GM18858 (cell line): Measurements from ENCODE around the gene UBE2O.
A peak's percentile ranks its signal among the peaks of the same experiment; 100 is the strongest.

Experiments used
- ATAC-seq: cut with Tn5 transposase; IDR thresholded peaks from one replicate; pipeline ENCODE4 v1.9.1; 2021; ENCODE audit not compliant: unreplicated experiment

The UBE2O gene

GRCh38 chr17:76487451-76488192 is 34.7 kb upstream of the UBE2O start:
- ATAC-seq: no peak

- ATAC-seq: no peak
Measured at GRCh38 chr17:76485569-76485968, 32.6 kb upstream of the UBE2O start.

- no peak for ATAC-seq
Measured at GRCh38 chr17:76484228-76484725, 31.3 kb upstream of the UBE2O start.

DNA sequence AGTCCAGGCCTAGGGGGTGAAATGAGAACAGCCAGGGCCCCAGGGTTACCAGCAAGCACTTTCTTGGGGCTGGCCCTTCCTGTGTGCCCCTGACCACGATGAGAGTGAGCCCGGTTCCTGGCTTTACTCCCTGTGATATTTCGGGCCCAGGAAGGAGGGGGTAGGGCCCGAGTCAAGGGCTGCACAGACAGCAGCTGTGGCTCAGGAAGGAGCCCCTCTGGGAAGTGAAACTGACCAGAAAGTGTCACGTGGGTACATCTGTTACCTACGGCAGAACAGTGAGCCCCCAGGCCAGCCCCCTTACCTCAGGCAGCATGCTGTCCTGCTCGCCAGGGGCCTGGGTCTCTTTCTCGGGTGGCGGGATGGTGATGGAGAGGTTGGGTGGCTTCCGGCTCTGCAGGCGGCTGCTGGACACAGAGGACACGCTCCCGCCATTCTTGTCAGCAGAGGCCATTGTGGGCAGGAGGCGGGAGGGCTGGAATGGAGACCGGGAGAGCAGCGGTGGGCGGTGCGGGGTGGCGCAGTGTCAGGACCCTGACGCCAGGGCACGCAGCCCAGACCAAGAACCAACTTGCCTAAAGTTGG is 28.2 kb upstream of the UBE2O start:
- peak; percentile 62 for ATAC-seq

- no peak for ATAC-seq
Measured at GRCh38 chr17:76480632-76481031, 27.7 kb upstream of the UBE2O start.

- no peak for ATAC-seq
Measured at GRCh38 chr17:76479515-76480060, 26.6 kb upstream of the UBE2O start.

DNA sequence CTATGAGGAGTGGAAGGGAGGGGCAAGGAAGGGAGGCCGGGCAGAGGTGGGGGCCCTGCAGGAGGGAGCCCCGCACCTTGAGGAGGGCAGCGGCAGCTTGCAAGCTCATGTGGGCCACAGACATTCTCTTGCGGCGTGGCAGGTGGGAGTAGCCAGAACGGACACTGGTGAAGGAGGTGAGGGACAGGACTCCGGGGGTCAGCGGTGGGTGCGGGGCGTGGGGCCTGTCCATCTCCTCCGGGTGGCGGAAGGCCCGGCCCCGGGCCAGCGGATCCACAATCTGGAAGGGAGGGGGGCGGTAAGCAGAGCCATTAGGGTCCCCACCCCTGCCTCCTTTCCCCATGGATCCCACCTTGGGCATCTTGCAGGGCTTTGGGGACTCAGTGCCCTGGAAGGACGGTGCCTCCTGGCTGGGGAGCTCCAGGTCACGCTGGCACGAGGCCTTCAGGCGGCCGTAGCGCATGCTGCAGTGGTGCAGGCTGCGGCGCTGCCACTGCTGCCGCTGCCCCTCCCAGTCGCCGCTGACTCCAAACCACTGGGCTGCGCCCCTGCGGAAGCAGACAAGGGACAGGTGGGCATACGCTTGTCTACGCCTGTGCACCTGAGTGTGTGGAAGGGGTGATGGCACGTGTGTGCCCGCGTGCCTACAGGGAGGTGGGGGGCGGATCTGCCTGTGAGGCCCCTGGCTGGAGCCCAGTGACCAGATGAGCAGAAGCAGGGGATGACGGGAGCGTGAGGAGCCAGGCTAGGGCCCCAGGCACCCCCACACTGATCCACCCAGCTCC is 26.0 kb upstream of the UBE2O start:
- ATAC-seq: no peak

DNA sequence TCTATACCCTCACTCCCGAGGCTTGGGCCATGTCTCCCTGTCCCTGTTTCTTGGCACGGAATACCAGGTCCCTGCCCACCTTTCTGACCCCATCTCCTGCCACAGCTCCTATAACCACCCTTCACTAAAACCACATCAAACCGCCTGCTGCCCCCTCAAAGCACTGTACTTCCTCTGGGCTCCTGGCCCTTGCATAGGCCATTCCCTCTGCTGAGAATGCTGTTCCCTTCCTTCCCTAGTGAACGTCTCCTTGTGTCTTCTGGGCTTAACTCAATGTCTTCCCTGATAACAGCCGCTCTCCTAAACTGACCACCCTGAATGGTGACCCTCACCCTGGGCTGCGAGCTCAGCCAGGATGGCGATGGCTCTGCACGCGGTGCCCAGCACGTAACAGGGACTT is 25.1 kb upstream of the UBE2O start:
- ATAC-seq: no peak

GRCh38 chr17:76477576-76477975 is 24.6 kb upstream of the UBE2O start:
- no peak for ATAC-seq

DNA sequence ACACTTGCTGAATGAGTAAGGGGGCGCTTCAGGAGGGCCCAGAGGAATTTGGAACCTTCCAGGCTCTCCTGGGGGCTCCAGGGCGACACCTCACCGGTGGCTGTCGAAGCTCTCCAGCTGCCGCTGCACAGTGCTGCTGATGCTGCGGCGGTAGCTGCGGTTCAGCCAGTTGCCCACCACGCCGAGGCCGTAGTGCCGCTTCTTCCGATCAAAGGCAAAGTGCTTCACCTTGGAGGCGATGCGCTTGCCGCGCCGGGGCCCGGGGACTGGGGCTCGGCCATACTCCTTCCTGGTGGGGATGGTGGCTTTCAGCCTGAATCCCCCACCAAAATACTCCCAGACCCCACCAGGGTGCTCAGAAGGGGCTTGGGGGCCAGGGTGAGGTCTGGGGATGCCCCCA is 23.8 kb upstream of the UBE2O start:
- ATAC-seq: no peak

DNA sequence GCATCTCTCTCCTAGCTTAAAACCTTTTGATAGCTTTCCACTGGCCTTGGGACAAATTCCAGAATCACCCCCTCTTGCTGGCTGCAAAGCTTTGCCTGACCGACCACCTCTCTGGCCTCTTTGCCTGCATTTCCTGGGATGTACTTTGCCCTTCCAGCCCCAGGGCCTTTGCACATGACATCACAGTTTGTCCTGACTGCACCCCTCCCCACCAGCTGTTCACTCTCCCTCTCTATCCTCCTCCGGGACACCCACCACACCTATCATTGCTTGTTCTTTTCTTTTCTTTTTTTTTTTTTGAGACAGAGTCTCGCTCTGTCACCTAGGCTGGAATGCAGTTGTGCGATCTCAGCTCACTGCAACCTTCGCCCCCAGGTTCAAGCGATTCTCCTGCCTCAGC is 22.4 kb upstream of the UBE2O start:
- no peak for ATAC-seq

DNA sequence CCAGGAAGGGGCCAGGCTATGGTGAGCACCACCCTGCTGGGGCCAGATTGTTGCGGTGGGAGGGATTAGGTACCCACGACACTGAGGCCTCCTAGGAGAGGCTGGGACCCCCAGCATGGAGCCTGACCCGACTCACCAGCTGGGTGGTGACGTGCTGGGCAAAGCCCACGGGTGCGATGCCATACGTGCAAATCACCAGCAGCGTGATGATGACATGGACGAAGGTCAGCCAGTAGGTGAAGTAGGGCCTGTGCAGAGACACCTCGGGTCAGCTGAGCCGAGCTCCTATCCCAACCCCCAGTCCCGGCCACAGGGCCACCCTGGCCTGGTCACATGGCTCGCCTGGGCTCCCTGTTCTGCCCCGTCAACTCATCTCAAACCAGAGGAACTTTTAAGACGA is 21.9 kb upstream of the UBE2O start:
- no peak for ATAC-seq

- ATAC-seq: no peak
Measured at GRCh38 chr17:76474238-76474637, 21.3 kb upstream of the UBE2O start.

GRCh38 chr17:76473541-76473985 is 20.6 kb upstream of the UBE2O start:
- no peak for ATAC-seq

GRCh38 chr17:76472726-76473125 is 19.8 kb upstream of the UBE2O start:
- ATAC-seq: no peak

- ATAC-seq: no peak
Measured at GRCh38 chr17:76472258-76472645, 19.3 kb upstream of the UBE2O start.

DNA sequence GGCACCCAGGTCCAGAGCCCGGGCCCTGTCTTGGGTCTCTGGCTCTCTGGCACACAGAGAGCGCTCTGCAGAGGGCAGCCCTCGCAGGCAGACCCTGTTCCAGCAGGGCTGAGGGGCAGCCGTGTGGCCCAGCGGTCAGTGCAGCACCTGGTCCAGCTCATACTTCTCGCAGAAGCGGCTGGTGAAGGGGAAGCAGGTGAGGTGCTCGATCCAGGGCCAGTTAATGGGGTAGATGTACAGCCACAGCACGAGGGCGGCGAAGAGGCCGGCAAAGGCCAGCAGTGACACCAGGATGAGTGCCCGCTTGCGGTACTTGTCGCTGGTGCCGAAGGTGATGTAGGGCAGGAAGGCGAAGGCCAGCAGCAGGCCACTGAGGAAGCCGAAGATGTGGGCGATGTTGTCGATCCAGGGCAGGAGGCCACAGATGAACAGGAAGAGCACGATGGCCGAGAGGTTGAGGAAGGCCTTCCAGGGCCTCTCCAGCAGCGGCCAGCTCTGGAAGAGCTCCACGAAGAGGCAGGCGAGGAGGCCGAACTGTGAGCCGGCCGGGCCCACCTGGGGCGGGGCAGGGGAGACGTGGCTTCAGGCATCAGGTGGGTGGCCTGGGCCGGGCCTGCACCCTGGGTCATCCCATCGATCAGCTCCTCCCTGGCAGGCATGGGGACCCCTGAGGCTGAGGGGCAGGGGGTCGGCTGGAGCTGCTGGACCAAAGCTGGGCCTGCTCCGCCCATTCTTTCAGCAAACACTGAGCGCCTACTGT is 18.7 kb upstream of the UBE2O start:
- no peak for ATAC-seq

GRCh38 chr17:76469991-76470739 is 17.2 kb upstream of the UBE2O start:
- no peak for ATAC-seq

- no peak for ATAC-seq
Measured at GRCh38 chr17:76469076-76469990, 16.4 kb upstream of the UBE2O start.
